Activated naive CD4-positive, alpha-beta T cell treated with anti-CD3 and anti-CD28 coated beads for 36 hours (primary cell): ENCODE data around the gene ADAMTS19. TPM values are rescaled to one million over a fixed set of nuclear protein-coding genes. Genes with fewer than 3 reads are reported as not detected.
"Not testable (repeated sequence)": the region's sequence is repeated elsewhere in the genome, so short reads cannot be mapped to it uniquely, and the experiment has no call there.

ENCODE experiments used
- CTCF ChIA-PET: fragments of 350-600 bp; sonication (Branson Sonifier 250); formaldehyde crosslinking; loops from one replicate; lab custom pipeline; 2021; ENCODE audit warnings: antibody characterized with exemption; lab: Charles Lee
- DNase-seq: peaks from one replicate; pipeline ENCODE4 v3.0.0-alpha.2; 2020
- H3K27ac Mint-ChIP-seq: one replicate; pipeline ENCODE4 v1.8.0; 2021; ENCODE audit warnings: mild to moderate bottlenecking, mixed read lengths
- H3K27me3 Mint-ChIP-seq: one replicate; pipeline ENCODE4 v1.8.0; 2021; ENCODE audit warnings: low read depth, mixed read lengths
- H3K36me3 Mint-ChIP-seq: one replicate; pipeline ENCODE4 v1.8.0; 2021; ENCODE audit warnings: low read depth, mixed read lengths
- H3K4me1 Mint-ChIP-seq: one replicate; pipeline ENCODE4 v1.8.0; 2021; ENCODE audit warnings: low read depth, mixed read lengths
- H3K4me3 Mint-ChIP-seq: one replicate; pipeline ENCODE4 v1.8.0; 2021; ENCODE audit warnings: mild to moderate bottlenecking, moderate library complexity, mixed read lengths
- H3K9me3 Mint-ChIP-seq: one replicate; pipeline ENCODE4 v1.8.0; 2021; ENCODE audit warnings: mixed read lengths
- intact Hi-C: fragments of 100-400 bp; cut with micrococcal nuclease; formaldehyde crosslinking; loops from one replicate; pipeline ENCODE4 v1.15.1; 2023
- total RNA-seq, 2 experiments: library from RNA; stranded (reverse); gene quantifications; one replicate each; pipeline ENCODE4 v1.2.3, GENCODE V29; 2021

ADAMTS19 gene
- total RNA-seq, 2 experiments from 2014 or later = not detected

DNA sequence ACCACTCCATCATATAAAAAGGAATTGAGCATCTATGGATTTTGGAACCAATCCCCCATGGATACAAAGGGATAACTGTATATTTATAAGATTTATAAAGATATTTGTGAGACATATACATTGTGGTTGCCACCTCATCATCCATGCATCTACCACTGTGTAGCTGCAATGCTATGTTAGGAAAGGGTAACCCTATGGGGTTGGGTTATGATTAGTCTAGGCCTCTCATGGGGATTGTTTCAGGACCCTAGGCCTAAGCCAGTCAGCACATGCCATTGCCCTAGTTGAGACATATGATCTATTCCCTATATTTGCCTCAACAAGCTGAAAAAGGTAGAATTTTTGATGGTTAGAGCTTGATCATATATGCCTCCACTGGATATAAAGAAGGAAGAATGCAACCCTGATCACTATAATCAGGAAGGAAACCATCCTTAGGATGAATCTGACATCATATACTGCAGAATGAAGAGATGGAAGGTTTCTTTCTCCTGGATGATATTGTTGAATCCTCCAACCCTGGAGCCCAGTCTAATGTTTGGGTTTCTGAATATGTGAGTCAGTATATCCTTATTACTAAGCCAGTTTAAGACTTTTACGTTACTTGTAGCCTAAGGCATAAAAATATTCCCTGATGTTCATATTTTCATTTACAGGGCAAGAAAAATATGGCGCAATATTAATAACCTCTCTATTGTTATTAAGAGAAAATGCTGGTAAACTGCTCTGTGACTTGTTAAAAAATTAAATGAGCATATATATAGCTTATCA, 94.2 kb downstream of the ADAMTS19 start:
- no peak overlapping the region for H3K4me3 Mint-ChIP-seq
- H3K9me3 Mint-ChIP-seq = no peaks in the 10 kb centered on the region
- H3K36me3 Mint-ChIP-seq = no peaks in the 10 kb centered on the region
- intact Hi-C loops = no loop called here
- no peaks in the 10 kb centered on the region for H3K27me3 Mint-ChIP-seq
- H3K4me1 Mint-ChIP-seq = no peaks in the 10 kb centered on the region
- no peak overlapping the region for H3K27ac Mint-ChIP-seq
- no peak for DNase-seq
- CTCF ChIA-PET = no interaction called here

DNA sequence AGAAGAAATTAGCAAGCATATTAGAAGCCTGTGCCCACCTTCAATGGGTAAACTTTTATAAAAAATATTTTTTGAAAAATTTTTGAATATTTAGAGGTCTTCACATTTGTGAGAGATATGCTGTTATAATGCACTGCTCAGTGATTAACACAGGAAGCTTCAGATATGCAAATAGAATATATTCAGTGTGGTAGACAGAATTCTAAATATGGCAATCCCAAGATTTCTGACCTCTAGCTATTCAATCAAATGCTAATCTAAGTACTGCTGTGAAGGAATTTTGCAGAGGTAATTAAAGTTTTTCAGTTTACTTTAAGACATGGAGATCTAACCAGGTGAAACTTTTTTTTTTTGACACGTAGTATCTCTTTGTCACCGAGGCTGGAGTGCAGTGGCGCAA, 103.5 kb downstream of the ADAMTS19 start:
- H3K27me3 Mint-ChIP-seq = no peaks in the 10 kb centered on the region
- no peak for DNase-seq
- no peak overlapping the region for H3K4me3 Mint-ChIP-seq
- intact Hi-C loops = no loop called here
- no peaks in the 10 kb centered on the region for H3K9me3 Mint-ChIP-seq
- no peak overlapping the region for H3K27ac Mint-ChIP-seq
- no peaks in the 10 kb centered on the region for H3K4me1 Mint-ChIP-seq
- CTCF ChIA-PET = interaction anchor here (0.6 kb wide), 1 partner anchor 39 kb away, joined by 3 read pairs; no protein-coding TSS in a partner anchor
- H3K36me3 Mint-ChIP-seq = no peaks in the 10 kb centered on the region

DNA sequence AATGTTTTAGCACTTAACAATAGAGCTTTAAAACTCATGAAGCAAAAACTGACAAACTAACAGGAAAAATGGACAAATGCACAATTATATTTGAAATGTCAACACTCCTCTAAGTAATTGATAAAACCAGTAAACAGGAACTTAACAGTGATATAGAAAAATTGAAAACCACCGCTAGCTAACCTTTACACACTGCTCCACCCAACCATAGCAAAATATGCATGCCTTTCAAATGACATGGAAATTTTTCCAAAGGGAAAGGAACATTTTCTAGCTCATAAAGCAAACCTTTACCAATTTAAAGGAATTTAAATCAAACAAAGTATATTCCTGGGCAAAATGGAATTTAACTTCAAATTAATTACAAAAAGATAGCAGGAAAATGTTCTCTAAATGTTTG, 109.2 kb downstream of the ADAMTS19 start:
- CTCF ChIA-PET = no interaction called here
- DNase-seq = no peak
- intact Hi-C loops = no loop called here
- H3K4me3 Mint-ChIP-seq = no peak overlapping the region
- no peaks in the 10 kb centered on the region for H3K4me1 Mint-ChIP-seq
- no peaks in the 10 kb centered on the region for H3K9me3 Mint-ChIP-seq
- H3K27ac Mint-ChIP-seq = no peak overlapping the region
- no peaks in the 10 kb centered on the region for H3K36me3 Mint-ChIP-seq
- no peaks in the 10 kb centered on the region for H3K27me3 Mint-ChIP-seq

DNA sequence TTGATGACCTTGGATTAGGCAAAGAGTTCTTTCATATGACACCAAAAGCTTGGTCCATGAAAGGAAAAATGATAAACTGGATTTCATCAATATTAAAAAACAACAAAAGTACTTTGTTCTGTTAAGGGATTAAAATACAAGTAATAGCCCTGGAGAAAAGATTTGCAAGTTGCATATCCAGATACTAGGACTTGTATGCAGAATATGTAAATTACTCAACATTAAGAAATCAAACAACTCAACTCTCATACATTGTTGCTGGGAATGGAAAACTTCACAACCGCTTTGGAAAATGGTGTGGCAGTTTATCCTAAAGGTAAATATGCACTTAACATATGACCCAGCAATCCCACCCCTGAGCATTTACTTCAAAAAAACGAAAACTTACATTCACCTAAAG, 112.0 kb downstream of the ADAMTS19 start:
- Mint-ChIP-seq H3K27ac (no peak overlapping the region), H3K9me3 (no peaks in the 10 kb centered on the region), H3K27me3 (no peaks in the 10 kb centered on the region), H3K4me3 (no peak overlapping the region), H3K4me1 (no peaks in the 10 kb centered on the region), H3K36me3 (no peaks in the 10 kb centered on the region)
- intact Hi-C loops = no loop called here
- CTCF ChIA-PET = no interaction called here
- DNase-seq = no peak

DNA sequence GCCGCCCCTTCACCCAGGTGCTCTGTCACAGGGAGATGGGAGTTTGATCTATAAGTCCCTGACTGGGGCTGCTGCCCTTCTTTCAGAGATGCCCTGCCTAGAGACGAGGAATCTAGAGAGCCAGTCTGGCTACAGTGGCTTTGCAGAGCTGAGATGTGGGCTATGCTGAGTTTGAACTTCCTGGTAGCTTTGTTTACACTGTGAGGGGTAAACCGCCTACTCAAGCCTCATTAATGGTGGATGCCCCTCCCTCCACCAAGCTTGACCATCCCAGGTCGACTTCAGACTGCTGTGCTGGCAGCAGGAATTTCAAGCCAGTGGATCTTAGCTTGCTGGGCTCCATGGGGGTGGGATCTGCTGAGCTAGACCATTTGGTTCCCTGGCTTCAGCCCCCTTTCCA, 124.4 kb downstream of the ADAMTS19 start:
- H3K27ac Mint-ChIP-seq, CTCF ChIA-PET, DNase-seq, H3K4me3 Mint-ChIP-seq, H3K36me3 Mint-ChIP-seq, H3K27me3 Mint-ChIP-seq, H3K9me3 Mint-ChIP-seq, intact Hi-C loops, H3K4me1 Mint-ChIP-seq: not testable (repeated sequence)

DNA sequence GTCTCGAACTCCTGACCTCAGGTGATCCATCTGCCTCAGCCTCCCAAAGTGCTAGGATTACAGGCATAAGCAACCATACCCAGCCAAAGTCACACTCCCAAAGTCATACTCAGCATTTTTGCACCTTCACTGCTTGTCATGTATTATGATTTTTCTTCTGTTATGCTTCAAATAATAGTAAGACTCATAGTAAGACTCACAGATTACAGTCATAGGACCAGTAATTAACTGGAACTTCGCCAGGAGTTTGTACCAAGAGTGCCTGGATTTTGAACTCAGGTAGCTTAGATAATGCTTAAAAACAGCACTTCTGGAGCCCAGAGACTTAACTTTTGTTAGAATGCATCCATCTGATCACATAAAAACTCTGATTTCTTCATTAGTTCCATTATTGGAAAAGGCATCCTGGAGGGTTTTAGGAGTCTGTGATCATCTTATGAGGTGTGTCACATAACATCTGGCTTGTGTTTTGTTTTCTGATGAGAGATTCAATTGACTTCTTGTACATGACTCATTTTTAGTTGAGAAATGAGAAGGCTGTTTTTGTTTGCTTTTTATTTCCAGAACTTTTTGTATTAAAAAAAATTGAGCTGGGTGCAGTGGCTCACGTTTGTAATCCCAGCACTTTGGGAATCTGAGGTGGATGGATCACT, 131.5 kb downstream of the ADAMTS19 start:
- intact Hi-C loops = no loop called here
- no peaks in the 10 kb centered on the region for H3K4me1 Mint-ChIP-seq
- H3K27ac Mint-ChIP-seq = no peak overlapping the region
- no peak overlapping the region for H3K4me3 Mint-ChIP-seq
- H3K36me3 Mint-ChIP-seq = no peaks in the 10 kb centered on the region
- CTCF ChIA-PET = interaction anchor here (0.7 kb wide), 1 partner anchor 9 kb away, joined by 3 read pairs; no protein-coding TSS in a partner anchor
- no peaks in the 10 kb centered on the region for H3K9me3 Mint-ChIP-seq
- no peak for DNase-seq
- peaks cover 2% of the 10 kb centered on the region for H3K27me3 Mint-ChIP-seq

DNA sequence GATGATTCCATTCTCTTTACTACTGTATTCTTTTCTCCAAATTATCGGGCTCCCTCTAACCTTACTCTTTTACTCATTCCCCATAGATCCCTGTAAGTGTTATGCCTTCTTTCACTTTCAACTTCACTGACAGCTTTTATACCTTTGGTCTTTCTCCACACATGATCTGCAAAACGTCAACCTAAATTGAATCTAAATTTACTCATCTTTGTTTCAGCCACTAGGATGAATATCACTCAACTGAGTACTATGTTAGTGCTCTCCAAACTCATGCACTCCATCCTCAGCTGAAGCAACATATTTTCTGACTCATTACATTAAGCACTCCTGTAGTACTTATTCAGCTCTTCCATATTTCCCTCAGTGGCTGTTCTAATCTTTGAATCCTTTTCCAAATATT, 133.4 kb downstream of the ADAMTS19 start:
- DNase-seq = no peak
- Mint-ChIP-seq H3K36me3 (no peaks in the 10 kb centered on the region), H3K4me3 (no peak overlapping the region), H3K27ac (no peak overlapping the region), H3K9me3 (no peaks in the 10 kb centered on the region), H3K4me1 (no peaks in the 10 kb centered on the region), H3K27me3 (peaks cover 2% of the 10 kb centered on the region)
- CTCF ChIA-PET = no interaction called here
- intact Hi-C loops = no loop called here

DNA sequence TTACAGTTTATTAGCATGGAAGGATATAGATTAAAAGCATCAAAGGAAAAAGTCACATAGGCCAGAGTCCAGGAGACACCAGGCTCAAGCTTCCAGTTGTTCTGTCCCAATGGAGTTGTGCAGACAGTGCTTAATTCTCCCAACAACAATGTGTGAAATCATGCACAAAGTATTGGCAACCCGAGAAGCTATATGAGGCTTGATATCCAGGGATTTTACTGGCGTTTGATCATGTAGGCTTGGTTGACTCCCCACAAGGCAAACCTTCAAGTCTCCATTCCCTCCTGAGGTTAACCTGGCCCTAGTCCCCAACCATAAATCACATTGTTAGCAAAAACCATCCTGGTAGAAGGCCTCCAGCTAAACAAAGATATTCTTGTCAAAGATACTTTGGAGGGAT, 141.5 kb downstream of the ADAMTS19 start:
- Mint-ChIP-seq H3K27ac (no peak overlapping the region), H3K36me3 (no peaks in the 10 kb centered on the region), H3K27me3 (no peaks in the 10 kb centered on the region), H3K9me3 (no peaks in the 10 kb centered on the region), H3K4me1 (no peaks in the 10 kb centered on the region), H3K4me3 (no peak overlapping the region)
- intact Hi-C loops = no loop called here
- no peak for DNase-seq
- CTCF ChIA-PET = no interaction called here

DNA sequence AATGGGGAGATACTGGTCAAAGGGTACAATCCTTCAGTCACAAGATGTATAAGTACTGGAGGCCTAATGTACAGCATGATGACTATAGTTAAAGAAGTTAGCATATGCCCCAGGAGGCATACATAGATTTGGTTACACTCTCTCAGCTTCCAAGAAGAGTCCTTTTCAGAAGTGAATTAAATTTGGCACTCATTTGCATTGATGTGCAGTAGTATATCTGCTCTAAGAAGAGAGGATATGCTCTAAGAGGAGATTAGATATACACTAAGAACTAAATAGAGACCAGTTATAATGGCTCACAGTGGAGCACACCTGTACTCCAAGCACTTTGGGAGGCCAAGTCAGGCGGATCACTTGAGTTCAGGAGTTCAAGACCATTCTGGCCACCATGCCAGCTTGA, 148.3 kb downstream of the ADAMTS19 start:
- CTCF ChIA-PET = no interaction called here
- H3K27me3 Mint-ChIP-seq = no peaks in the 10 kb centered on the region
- no peaks in the 10 kb centered on the region for H3K4me1 Mint-ChIP-seq
- intact Hi-C loops = no loop called here
- no peak overlapping the region for H3K4me3 Mint-ChIP-seq
- no peaks in the 10 kb centered on the region for H3K9me3 Mint-ChIP-seq
- no peak overlapping the region for H3K27ac Mint-ChIP-seq
- H3K36me3 Mint-ChIP-seq = no peaks in the 10 kb centered on the region
- DNase-seq = no peak

DNA sequence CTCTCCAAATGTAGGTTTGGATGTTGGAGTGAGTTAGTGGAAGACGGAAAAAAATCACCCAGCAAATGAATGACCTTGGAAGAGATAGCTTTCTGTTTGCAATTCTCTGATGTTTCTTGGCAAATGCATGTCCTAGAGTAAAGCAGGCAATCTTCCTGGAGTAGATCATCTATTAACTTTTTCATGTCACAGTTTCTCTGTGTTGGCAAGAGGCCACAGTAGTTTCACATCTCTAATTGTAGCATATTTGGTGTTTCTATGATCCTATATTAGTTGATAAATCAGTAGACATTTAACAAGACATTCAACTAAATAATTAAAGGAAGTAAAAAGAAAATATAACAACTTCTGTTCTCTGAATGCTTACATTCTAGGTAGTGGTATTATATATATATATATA, 149.6 kb downstream of the ADAMTS19 start:
- no peak for DNase-seq
- CTCF ChIA-PET = no interaction called here
- Mint-ChIP-seq H3K4me3 (no peak overlapping the region), H3K36me3 (no peaks in the 10 kb centered on the region), H3K9me3 (no peaks in the 10 kb centered on the region), H3K4me1 (no peaks in the 10 kb centered on the region), H3K27ac (no peak overlapping the region), H3K27me3 (no peaks in the 10 kb centered on the region)
- intact Hi-C loops = no loop called here

DNA sequence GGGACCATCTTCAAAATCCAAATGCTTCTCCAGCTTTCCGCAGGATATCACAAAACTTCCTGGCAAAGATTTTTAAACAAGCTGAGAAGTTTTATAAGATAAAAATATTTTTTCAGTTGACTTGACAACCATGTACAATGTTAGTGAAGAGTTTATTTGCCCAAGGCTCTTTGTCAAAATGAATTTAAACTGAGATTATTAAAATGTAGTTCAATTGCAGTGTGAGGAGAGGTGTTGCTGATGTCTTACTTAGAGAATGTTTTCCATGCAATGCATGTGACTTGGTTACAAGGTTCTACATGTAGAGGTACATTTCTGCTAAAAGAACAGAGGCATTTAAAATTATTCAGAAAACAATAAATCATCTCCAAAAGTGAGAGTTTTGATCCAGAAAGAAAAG, 156.4 kb downstream of the ADAMTS19 start:
- Mint-ChIP-seq H3K36me3 (no peaks in the 10 kb centered on the region), H3K4me3 (no peak overlapping the region), H3K27ac (no peak overlapping the region), H3K9me3 (no peaks in the 10 kb centered on the region), H3K27me3 (no peaks in the 10 kb centered on the region), H3K4me1 (no peaks in the 10 kb centered on the region)
- CTCF ChIA-PET = no interaction called here
- intact Hi-C loops = no loop called here
- no peak for DNase-seq

DNA sequence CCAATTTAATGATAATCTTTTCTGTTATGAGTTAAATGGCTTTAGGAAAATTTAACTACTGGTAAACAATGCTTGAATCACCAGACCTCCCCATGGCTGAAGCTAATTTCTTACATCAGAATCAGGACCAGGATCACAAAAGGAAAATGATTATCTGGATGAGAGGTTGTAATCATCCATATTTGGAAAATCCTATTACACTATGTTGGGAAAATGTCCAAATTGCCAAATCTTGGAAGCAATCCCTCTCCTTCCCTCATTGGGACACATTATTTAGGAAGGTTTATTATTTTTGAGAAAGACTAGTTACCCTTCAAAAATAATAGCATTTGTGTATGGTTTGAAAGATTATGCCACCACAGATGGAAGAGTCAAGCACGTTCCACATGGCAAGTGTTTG, 157.1 kb downstream of the ADAMTS19 start:
- no peak for DNase-seq
- H3K4me3 Mint-ChIP-seq = no peak overlapping the region
- no peak overlapping the region for H3K27ac Mint-ChIP-seq
- intact Hi-C loops = no loop called here
- CTCF ChIA-PET = no interaction called here
- no peaks in the 10 kb centered on the region for H3K27me3 Mint-ChIP-seq
- H3K9me3 Mint-ChIP-seq = no peaks in the 10 kb centered on the region
- H3K4me1 Mint-ChIP-seq = no peaks in the 10 kb centered on the region
- H3K36me3 Mint-ChIP-seq = no peaks in the 10 kb centered on the region

DNA sequence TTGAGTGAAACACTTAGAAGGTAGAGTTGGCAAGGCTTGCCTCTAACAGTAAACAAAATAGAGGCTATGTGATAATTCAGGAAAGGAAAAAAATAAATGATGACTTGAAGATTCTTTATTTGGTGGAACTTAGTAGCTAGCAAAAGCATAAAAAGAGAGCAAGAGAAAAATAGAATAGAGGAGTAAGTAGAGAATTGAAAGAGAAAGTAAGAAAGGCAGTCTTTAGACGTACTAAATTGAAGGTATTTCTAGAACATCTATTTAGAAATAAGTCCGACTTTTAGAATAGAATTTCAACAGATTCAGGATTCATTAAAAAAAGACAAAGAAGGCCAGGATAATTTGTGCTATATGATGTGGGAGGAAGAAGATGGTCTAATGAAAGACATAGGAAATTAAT, 159.7 kb downstream of the ADAMTS19 start:
- intact Hi-C loops = no loop called here
- H3K27me3 Mint-ChIP-seq = no peaks in the 10 kb centered on the region

More for the DNA sequence above, 159.7 kb downstream of the ADAMTS19 start:
- Mint-ChIP-seq H3K4me3 (no peak overlapping the region), H3K4me1 (no peaks in the 10 kb centered on the region), H3K27ac (no peak overlapping the region), H3K36me3 (no peaks in the 10 kb centered on the region), H3K9me3 (no peaks in the 10 kb centered on the region)
- no peak for DNase-seq
- CTCF ChIA-PET = no interaction called here
